ENCODE measurements around the gene CCDC28B. TPM values are rescaled to one million over a fixed set of nuclear protein-coding genes. Genes with fewer than 3 reads are reported as not detected.

Gene CCDC28B
- total and polyA plus RNA-seq, 5 experiments from 2014 or later = 6.5 to 17.3 (median 15.4) TPM

DNA sequence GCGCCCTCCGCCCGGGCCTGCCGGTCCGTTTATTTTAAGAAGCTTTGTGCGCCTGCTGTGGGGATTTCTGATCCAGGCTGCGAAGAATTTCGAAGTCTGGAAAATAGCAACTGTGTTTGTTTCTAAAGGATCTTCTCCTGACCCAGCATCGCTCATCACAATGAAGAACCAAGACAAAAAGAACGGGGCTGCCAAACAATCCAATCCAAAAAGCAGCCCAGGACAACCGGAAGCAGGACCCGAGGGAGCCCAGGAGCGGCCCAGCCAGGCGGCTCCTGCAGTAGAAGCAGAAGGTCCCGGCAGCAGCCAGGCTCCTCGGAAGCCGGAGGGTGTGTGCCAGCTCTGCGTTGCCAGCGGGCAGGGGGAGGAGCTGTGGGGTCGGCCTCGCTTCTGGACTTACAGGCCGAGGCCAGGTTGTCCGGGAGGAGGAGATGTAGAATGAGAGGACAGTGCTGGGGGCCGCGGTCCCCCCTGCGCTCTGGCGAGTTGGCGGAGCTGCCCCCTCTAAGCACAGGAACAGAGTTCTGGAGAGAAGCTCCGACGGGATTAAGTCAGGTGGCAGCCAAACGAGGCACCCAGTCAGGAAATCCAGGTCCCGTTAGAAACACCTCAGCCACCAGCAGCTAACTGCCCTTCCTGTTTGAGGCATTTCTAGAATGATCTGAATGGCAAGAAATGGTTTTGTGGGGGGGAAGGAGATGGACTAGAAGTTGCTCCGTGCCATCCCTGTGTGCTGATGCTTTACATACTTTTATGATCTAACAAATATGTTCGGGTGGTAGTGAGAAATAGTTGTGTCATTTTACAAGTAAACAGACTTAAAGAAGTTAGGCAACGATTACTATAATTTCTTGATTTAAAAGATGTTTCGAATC lies 20.0 kb upstream of the CCDC28B start:
- ATAC-seq = peak in 1 of 2 donors; percentile 13
- POLR2A ChIA-PET = interaction anchor here (0.7 to 3.6 kb wide), 16 partner anchors 9 to 156 kb away, joined by 3 to 23 read pairs (median 6); partner anchors contain the start of genes CCDC28B, HDAC1, IQCC and KPNA6
- Mint-ChIP-seq H3K4me1 (peaks cover 30 to 54% (median 48%) of the 10 kb centered on the region in 4 donors), H3K27me3 (no peaks in the 10 kb centered on the region), H3K27ac (peak overlapping the region; percentile 83 to 95 (median 88)), H3K9me3 (no peaks in the 10 kb centered on the region), H3K36me3 (peaks cover 0 to 39% (median 5%) of the 10 kb centered on the region in 3 donors), H3K4me3 (peak overlapping the region; percentile 85 to 95 (median 91))
- peak in 5 of 10 donors; percentile 19 to 68 (median 29) for DNase-seq

DNA sequence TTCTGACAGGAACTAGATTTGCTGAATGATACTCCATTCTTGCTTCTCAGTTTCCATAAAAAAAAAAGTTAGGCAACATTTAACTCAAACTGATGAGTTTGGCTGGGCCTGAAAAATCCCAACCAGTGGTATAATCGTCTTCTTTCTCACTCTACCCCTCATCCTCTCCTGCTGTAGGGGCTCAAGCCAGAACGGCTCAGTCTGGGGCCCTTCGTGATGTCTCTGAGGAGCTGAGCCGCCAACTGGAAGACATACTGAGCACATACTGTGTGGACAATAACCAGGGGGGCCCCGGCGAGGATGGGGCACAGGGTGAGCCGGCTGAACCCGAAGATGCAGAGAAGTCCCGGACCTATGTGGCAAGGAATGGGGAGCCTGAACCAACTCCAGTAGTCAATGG lies 19.3 kb upstream of the CCDC28B start:
- no peak for DNase-seq
- ATAC-seq = no peak
- Mint-ChIP-seq H3K27me3 (no peaks in the 10 kb centered on the region), H3K36me3 (peaks cover 0 to 45% (median 5%) of the 10 kb centered on the region in 3 donors), H3K4me1 (peaks cover 32 to 55% (median 50%) of the 10 kb centered on the region in 4 donors), H3K27ac (peak overlapping the region in 9 of 10 donors; percentile 84 to 95 (median 88)), H3K4me3 (peak overlapping the region; percentile 85 to 95 (median 91)), H3K9me3 (no peaks in the 10 kb centered on the region)
- POLR2A ChIA-PET = interaction anchor here (1.2 to 3.6 kb wide), 6 partner anchors 10 to 108 kb away, joined by 3 to 23 read pairs (median 16); partner anchors contain the start of genes CCDC28B, IQCC, KPNA6 and TMEM39B

DNA sequence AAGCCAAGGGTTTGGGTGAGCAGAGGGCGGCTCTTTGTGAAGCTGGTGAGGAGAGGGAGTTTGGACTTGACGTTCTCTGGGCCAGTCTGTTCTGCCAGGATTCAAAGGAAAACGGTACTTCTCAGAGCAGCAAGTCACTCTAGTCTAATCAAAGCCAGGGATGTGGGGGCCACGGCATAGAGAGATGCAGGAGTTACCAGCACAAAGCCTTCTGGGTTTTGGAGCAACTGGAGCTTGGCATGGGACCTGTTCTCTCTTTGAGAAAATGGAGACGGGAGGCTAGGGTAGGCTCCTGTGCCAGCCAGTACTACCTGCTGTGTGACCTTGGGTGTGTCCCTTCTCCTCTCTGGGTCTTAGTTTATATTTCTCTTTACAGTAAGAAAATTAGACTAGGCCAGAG lies 18.8 kb upstream of the CCDC28B start:
- H3K4me3 Mint-ChIP-seq = peak overlapping the region; percentile 26 to 94 (median 88)
- H3K9me3 Mint-ChIP-seq = no peaks in the 10 kb centered on the region
- peak overlapping the region in 8 of 10 donors; percentile 18 to 92 (median 84) for H3K27ac Mint-ChIP-seq
- POLR2A ChIA-PET = interaction anchor here (0.7 to 3.6 kb wide), 5 partner anchors 19 to 108 kb away, joined by 3 to 23 read pairs (median 3); partner anchors contain the start of genes CCDC28B, IQCC, KPNA6 and TMEM39B
- no peak for ATAC-seq
- H3K27me3 Mint-ChIP-seq = no peaks in the 10 kb centered on the region
- DNase-seq = no peak
- H3K4me1 Mint-ChIP-seq = peaks cover 37 to 60% (median 55%) of the 10 kb centered on the region in 4 donors
- H3K36me3 Mint-ChIP-seq = peaks cover 0 to 50% (median 5%) of the 10 kb centered on the region in 3 donors

DNA sequence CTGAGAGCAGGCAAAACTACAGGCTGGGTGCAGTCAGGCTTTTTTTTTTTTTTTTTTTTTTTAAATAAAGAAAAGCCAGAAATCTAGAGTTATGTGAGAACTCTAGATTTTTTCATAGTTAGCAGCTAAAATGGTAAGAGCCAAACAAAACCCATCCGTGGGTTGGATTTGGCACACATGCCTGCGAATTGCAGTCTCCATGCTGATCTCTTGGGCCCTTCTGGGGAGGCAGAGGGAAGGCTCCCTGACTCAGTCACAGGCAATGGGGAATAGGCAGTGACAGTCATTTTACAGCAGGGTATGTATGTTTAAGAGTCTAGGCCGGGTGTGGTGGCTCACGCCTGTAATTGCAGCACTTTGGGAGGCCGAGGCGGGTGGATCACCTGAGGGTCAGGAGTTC lies 18.3 kb upstream of the CCDC28B start:
- DNase-seq = no peak
- H3K36me3 Mint-ChIP-seq = peaks cover 0 to 54% (median 5%) of the 10 kb centered on the region in 3 donors
- POLR2A ChIA-PET = interaction anchor here (0.6 to 3.6 kb wide), 6 partner anchors 18 to 109 kb away, joined by 3 to 16 read pairs (median 4); partner anchors contain the start of genes CCDC28B, IQCC, KPNA6 and TMEM39B
- peak overlapping the region in 3 of 10 donors; percentile 43 to 67 (median 58) for H3K27ac Mint-ChIP-seq
- H3K4me1 Mint-ChIP-seq = peaks cover 38 to 61% (median 56%) of the 10 kb centered on the region in 4 donors
- peak overlapping the region in 4 of 10 donors; percentile 13 to 88 (median 43) for H3K4me3 Mint-ChIP-seq
- H3K27me3 Mint-ChIP-seq = no peaks in the 10 kb centered on the region
- no peaks in the 10 kb centered on the region for H3K9me3 Mint-ChIP-seq
- no peak for ATAC-seq

DNA sequence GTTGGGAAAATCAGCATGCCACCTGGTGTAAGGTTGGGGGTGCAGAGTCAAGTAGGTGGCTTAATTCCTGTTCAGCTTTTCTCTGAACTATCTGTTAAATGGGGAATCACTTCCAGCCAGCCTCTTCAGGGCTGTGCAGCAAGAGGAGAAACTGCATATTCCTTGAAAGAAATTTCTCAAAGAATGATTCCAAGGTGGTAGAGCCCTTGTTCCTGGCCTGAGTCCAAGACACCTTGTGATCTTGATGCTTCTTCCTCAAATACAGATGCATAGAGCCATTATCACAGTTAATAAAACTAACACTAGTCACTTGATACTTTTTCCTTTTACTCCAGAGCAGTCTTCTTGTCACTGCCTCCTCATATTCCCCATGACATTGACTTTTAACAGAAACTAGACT lies 15.7 kb upstream of the CCDC28B start:
- POLR2A ChIA-PET = interaction anchor here (0.8 kb wide), 1 partner anchor 16 kb away, joined by 3 read pairs; the partner anchor contains the start of gene CCDC28B
- Mint-ChIP-seq H3K27ac (no peak overlapping the region), H3K27me3 (no peaks in the 10 kb centered on the region), H3K9me3 (no peaks in the 10 kb centered on the region), H3K4me3 (no peak overlapping the region), H3K36me3 (peaks cover 0 to 77% (median 13%) of the 10 kb centered on the region in 3 donors), H3K4me1 (peaks cover 34 to 52% (median 47%) of the 10 kb centered on the region in 4 donors)
- ATAC-seq = no peak
- DNase-seq = no peak

DNA sequence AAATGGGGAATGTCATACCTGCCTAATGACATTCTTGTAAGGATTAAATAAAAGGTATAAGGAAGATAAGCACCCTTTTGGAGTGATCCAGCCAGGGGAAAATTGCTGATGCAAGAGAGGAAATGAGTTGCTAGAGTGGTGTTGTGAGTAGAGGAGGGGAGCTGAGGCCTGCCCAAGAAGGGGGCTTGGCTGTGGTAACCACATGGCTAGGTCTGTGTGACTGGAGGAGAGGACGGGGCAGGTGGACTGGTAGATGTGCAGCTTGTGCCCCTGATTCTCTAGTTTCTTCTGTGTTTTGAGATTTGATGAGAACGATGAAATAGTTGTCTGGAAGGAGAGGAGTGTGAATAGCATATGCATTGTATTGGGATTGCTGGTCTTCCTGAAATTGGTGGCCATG lies 14.3 kb upstream of the CCDC28B start:
- ATAC-seq (no peak), DNase-seq (no peak)
- H3K27ac Mint-ChIP-seq = peak overlapping the region in 2 of 10 donors; percentile 17 to 42
- H3K4me3 Mint-ChIP-seq = no peak overlapping the region
- peaks cover 0 to 87% (median 19%) of the 10 kb centered on the region in 3 donors for H3K36me3 Mint-ChIP-seq
- H3K27me3 Mint-ChIP-seq = no peaks in the 10 kb centered on the region
- POLR2A ChIA-PET = no interaction called here
- H3K4me1 Mint-ChIP-seq = peaks cover 26 to 41% (median 35%) of the 10 kb centered on the region in 4 donors
- no peaks in the 10 kb centered on the region for H3K9me3 Mint-ChIP-seq

DNA sequence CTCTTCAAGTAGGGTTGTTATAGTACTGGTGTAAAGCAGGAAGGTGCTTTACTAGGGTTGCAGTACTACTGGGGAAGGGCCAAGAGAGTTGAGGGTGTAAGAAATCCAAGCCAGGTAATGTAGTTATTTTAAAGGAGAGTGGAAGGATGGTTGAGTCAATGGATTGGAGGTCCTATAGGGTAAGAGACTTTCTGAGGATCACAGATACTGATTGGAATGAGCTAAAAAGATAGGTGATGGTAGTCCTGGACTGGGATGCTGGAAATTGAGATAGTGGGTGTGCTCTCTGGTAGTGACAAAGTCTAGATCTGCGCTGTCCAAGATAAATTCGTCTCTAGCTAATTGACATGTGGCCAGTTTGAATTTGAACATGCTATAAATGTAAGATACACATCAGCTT lies 13.9 kb upstream of the CCDC28B start:
- H3K27me3 Mint-ChIP-seq = no peaks in the 10 kb centered on the region
- POLR2A ChIA-PET = no interaction called here
- no peak for ATAC-seq
- no peak overlapping the region for H3K4me3 Mint-ChIP-seq
- H3K36me3 Mint-ChIP-seq = peaks cover 0 to 87% (median 22%) of the 10 kb centered on the region in 3 donors
- peak overlapping the region in 3 of 10 donors; percentile 17 to 42 (median 22) for H3K27ac Mint-ChIP-seq
- no peak for DNase-seq
- no peaks in the 10 kb centered on the region for H3K9me3 Mint-ChIP-seq
- H3K4me1 Mint-ChIP-seq = peaks cover 22 to 37% (median 31%) of the 10 kb centered on the region in 4 donors

DNA sequence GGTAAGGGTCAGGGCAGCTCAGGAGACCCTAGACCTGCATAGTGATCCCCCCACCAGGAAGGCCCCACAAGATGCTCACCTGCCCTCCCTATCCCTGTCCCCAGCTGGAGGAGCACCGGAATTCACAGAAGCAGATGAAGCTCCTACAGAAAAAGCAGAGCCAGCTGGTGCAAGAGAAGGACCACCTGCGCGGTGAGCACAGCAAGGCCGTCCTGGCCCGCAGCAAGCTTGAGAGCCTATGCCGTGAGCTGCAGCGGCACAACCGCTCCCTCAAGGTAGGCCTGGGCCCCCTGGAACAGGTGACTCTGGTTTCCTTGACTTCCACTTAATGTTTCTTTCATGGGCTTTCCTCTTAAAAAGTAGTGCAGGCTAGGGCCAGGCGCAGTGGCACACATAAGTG lies 12.5 kb upstream of the CCDC28B start:
- no peak for ATAC-seq
- POLR2A ChIA-PET = interaction anchor here (0.7 kb wide), 2 partner anchors 9 to 145 kb away, joined by 3 to 4 read pairs; partner anchors contain the start of gene TXLNA
- no peaks in the 10 kb centered on the region for H3K27me3 Mint-ChIP-seq
- peaks cover 0 to 89% (median 30%) of the 10 kb centered on the region in 3 donors for H3K36me3 Mint-ChIP-seq
- H3K4me3 Mint-ChIP-seq = no peak overlapping the region
- DNase-seq = no peak
- H3K27ac Mint-ChIP-seq = no peak overlapping the region
- H3K9me3 Mint-ChIP-seq = no peaks in the 10 kb centered on the region
- peaks cover 19 to 25% (median 25%) of the 10 kb centered on the region in 4 donors for H3K4me1 Mint-ChIP-seq

DNA sequence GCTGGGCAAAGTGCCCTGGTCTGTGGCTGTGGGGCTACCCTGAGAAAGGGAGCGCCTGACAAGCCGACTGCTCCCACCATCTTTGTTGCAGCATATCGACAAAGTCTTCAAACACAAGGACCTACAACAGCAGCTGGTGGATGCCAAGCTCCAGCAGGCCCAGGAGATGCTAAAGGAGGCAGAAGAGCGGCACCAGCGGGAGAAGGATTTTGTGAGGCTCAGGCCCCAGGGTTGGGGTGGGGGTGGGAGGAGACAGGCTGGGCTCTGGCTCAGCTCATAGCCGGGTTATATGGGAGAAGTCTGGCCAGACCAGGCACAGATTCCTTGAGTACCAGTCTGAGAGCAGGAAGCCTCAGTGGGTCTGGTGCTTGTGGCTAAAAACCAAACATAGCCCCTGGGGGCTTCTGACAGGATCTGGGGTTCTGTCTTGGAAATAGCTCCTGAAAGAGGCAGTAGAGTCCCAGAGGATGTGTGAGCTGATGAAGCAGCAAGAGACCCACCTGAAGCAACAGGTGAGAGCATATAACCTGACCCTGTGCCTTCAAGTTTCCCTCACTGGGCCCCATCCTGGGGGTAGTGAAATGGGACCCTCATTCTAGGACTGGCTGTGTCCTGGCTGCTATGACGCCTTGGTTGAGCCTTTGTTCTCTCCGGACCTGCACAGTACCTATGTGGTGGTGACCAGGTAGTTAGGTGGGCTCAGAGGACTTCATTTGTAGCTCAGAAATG lies 8.0 kb upstream of the CCDC28B start:
- ATAC-seq (no peak), DNase-seq (no peak)
- peaks cover 20 to 37% (median 30%) of the 10 kb centered on the region in 4 donors for H3K4me1 Mint-ChIP-seq
- no peak overlapping the region for H3K27ac Mint-ChIP-seq
- POLR2A ChIA-PET = interaction anchor here (0.5 kb wide), 1 partner anchor 179 kb away, joined by 5 read pairs; no protein-coding TSS in a partner anchor
- no peaks in the 10 kb centered on the region for H3K27me3 Mint-ChIP-seq
- H3K9me3 Mint-ChIP-seq = no peaks in the 10 kb centered on the region
- no peak overlapping the region for H3K4me3 Mint-ChIP-seq
- peaks cover 5 to 89% (median 44%) of the 10 kb centered on the region in 3 donors for H3K36me3 Mint-ChIP-seq

DNA sequence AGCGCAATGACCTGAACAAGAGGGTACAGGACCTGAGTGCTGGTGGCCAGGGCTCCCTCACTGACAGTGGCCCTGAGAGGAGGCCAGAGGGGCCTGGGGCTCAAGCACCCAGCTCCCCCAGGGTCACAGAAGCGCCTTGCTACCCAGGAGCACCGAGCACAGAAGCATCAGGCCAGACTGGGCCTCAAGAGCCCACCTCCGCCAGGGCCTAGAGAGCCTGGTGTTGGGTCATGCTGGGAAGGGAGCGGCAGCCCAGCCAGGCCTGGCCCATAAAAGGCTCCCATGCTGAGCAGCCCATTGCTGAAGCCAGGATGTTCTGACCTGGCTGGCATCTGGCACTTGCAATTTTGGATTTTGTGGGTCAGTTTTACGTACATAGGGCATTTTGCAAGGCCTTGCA lies 5.4 kb upstream of the CCDC28B start:
- Mint-ChIP-seq H3K9me3 (no peaks in the 10 kb centered on the region), H3K4me3 (no peak overlapping the region), H3K27me3 (no peaks in the 10 kb centered on the region), H3K4me1 (peaks cover 26 to 50% (median 40%) of the 10 kb centered on the region in 4 donors), H3K36me3 (peaks cover 5 to 67% (median 32%) of the 10 kb centered on the region in 3 donors), H3K27ac (no peak overlapping the region)
- DNase-seq = no peak
- ATAC-seq = no peak
- POLR2A ChIA-PET = interaction anchor here (1.1 to 1.4 kb wide), 2 partner anchors 9 to 16 kb away, joined by 3 to 5 read pairs; partner anchors contain the start of gene TXLNA

DNA sequence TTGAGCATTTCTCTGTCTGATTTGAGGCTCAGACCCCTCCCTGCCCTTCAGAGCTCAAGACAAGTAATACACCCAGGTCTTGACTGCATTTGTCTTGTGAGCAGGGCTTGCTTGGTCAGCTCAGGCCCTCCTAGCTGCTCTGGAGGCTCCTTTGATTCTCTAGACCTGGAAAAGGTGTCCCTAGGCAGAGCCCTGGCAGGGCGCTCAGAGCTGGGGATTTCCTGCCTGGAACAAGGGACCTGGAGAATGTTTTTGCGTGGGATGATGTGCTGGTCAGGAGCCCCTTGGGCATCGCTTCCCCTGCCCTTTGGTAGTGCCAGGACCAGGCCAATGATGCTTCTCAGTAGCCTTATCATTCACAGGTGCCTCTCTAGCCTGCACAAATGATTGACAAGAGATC lies 4.9 kb upstream of the CCDC28B start:
- H3K36me3 Mint-ChIP-seq = peaks cover 5 to 61% (median 30%) of the 10 kb centered on the region in 3 donors
- peaks cover 29 to 55% (median 44%) of the 10 kb centered on the region in 4 donors for H3K4me1 Mint-ChIP-seq
- H3K9me3 Mint-ChIP-seq = no peaks in the 10 kb centered on the region
- POLR2A ChIA-PET = interaction anchor here (0.5 to 1.4 kb wide), 5 partner anchors 16 to 122 kb away, joined by 3 to 5 read pairs (median 3); partner anchors contain the start of gene TXLNA
- peak overlapping the region in 1 of 10 donors; percentile 66 for H3K4me3 Mint-ChIP-seq
- H3K27ac Mint-ChIP-seq = peak overlapping the region in 1 of 10 donors; percentile 75
- no peaks in the 10 kb centered on the region for H3K27me3 Mint-ChIP-seq
- no peak for ATAC-seq
- DNase-seq = no peak

All from naive thymus-derived CD8-positive, alpha-beta T cell (primary cell).